GM19239 (cell line): ENCODE data around the gene CFDP1.

ENCODE experiments used
- DNase-seq: peaks from one replicate; pipeline ENCODE4 v3.0.0; 2011; ENCODE audit warnings: low spot score; ENCODE audit not compliant: insufficient read length
- FAIRE-seq: peaks from 2 replicates; lab custom pipeline; 2011; peaks lifted over from hg19 to GRCh38; lab: Jason Lieb, UNC

The CFDP1 gene

GRCh38 chr16:75415169-75415905, 18.0 kb downstream of the CFDP1 start:
- no peak for FAIRE-seq
- DNase-seq = no peak

- no peak for FAIRE-seq
These were observed 19.4 kb downstream of the CFDP1 start for GRCh38 chr16:75413951-75414350.

GRCh38 chr16:75406943-75407342, 26.4 kb downstream of the CFDP1 start:
- FAIRE-seq = no peak
- DNase-seq = no peak

More at GRCh38 chr16:75413951-75414350, 19.4 kb downstream of the CFDP1 start:
- DNase-seq = no peak

- DNase-seq (peak; percentile 12), FAIRE-seq (no peak)
These were observed 30.4 kb downstream of the CFDP1 start for GRCh38 chr16:75402821-75403475.

- FAIRE-seq = no peak
- no peak for DNase-seq
These were observed 31.0 kb downstream of the CFDP1 start for GRCh38 chr16:75402159-75402820.

GRCh38 chr16:75401691-75402090, 31.6 kb downstream of the CFDP1 start:
- FAIRE-seq (no peak), DNase-seq (no peak)

- FAIRE-seq (no peak), DNase-seq (no peak)
These were observed 35.0 kb downstream of the CFDP1 start for GRCh38 chr16:75398333-75398732.

- DNase-seq = no peak
- FAIRE-seq = no peak
These were observed 38.4 kb downstream of the CFDP1 start for GRCh38 chr16:75394941-75395340.

GRCh38 chr16:75392906-75393305, 40.4 kb downstream of the CFDP1 start:
- DNase-seq (no peak), FAIRE-seq (no peak)

- FAIRE-seq = no peak
These were observed 42.2 kb downstream of the CFDP1 start for GRCh38 chr16:75390926-75391653.

GRCh38 chr16:75389096-75389690, 44.1 kb downstream of the CFDP1 start:
- no peak for DNase-seq
- no peak for FAIRE-seq

More at GRCh38 chr16:75390926-75391653, 42.2 kb downstream of the CFDP1 start:
- no peak for DNase-seq

GRCh38 chr16:75387951-75388350, 45.4 kb downstream of the CFDP1 start:
- no peak for FAIRE-seq
- DNase-seq = no peak

- FAIRE-seq (peak; percentile 85), DNase-seq (no peak)
These were observed 47.7 kb downstream of the CFDP1 start for GRCh38 chr16:75385507-75386152.

GRCh38 chr16:75383141-75383540, 50.2 kb downstream of the CFDP1 start:
- no peak for FAIRE-seq
- DNase-seq = no peak

GRCh38 chr16:75382611-75383010, 50.7 kb downstream of the CFDP1 start:
- DNase-seq (no peak), FAIRE-seq (no peak)

- FAIRE-seq (no peak), DNase-seq (no peak)
These were observed 52.4 kb downstream of the CFDP1 start for GRCh38 chr16:75380870-75381269.

- peak; percentile 94 for FAIRE-seq
- peak; percentile 24 for DNase-seq
These were observed 53.1 kb downstream of the CFDP1 start for GRCh38 chr16:75379911-75380847.

GRCh38 chr16:75379339-75379738, 54.0 kb downstream of the CFDP1 start:
- DNase-seq (no peak), FAIRE-seq (peak; percentile 51)

GRCh38 chr16:75378616-75379015, 54.7 kb downstream of the CFDP1 start:
- DNase-seq (no peak), FAIRE-seq (peak; percentile 69)
